GM23338 (cell line): ENCODE results near the gene CBLC.

ENCODE experiments used
- CREB1 ChIP-seq: fragments of 250-450 bp; sonication (Bioruptor Pico); IDR thresholded peaks from 2 replicates; pipeline ENCODE4 v1.5.0; 2020; ENCODE audit warnings: low read depth, mild to moderate bottlenecking, moderate library complexity
- EZH2 ChIP-seq: fragments of 200-600 bp; sonication (generic); IDR thresholded peaks from one replicate; pipeline ENCODE4 v1.8.0; 2017; ENCODE audit warnings: antibody characterized with exemption, mild to moderate bottlenecking, low read depth; ENCODE audit not compliant: unreplicated experiment
- EZH2phosphoT487 ChIP-seq: fragments of 200-600 bp; sonication (generic); IDR thresholded peaks from one replicate; pipeline ENCODE4 v1.8.1; 2018; ENCODE audit warnings: antibody characterized with exemption; ENCODE audit not compliant: unreplicated experiment
- JUNB ChIP-seq: IDR thresholded peaks from one replicate; pipeline ENCODE4 v1.6.1; 2016; ENCODE audit warnings: antibody characterized with exemption; ENCODE audit not compliant: unreplicated experiment
- NANOG ChIP-seq: IDR thresholded peaks from 2 replicates; pipeline ENCODE4 v1.6.1; 2016; ENCODE audit warnings: antibody characterized with exemption, borderline replicate concordance
- POLR2AphosphoS5 ChIP-seq: IDR thresholded peaks from 2 replicates; pipeline ENCODE4 v1.6.1; 2016; ENCODE audit warnings: antibody characterized with exemption, low read depth
- STAT1 ChIP-seq: IDR thresholded peaks from one replicate; pipeline ENCODE4 v1.6.1; 2016; ENCODE audit warnings: antibody characterized with exemption; ENCODE audit not compliant: unreplicated experiment
- ZNF114 ChIP-seq: fragments of 250-450 bp; sonication (Bioruptor Pico); IDR thresholded peaks from 2 replicates; pipeline ENCODE4 v1.5.0; 2020; ENCODE audit warnings: mild to moderate bottlenecking, moderate library complexity
- ZNF331 ChIP-seq: fragments of 250-450 bp; sonication (Bioruptor Pico); IDR thresholded peaks from 2 replicates; pipeline ENCODE4 v1.5.0; 2020; ENCODE audit warnings: low read depth, mild to moderate bottlenecking, moderate library complexity
- ZNF462 ChIP-seq: fragments of 250-450 bp; sonication (Bioruptor Pico); IDR thresholded peaks from 2 replicates; pipeline ENCODE4 v1.5.0; 2020; ENCODE audit warnings: mild to moderate bottlenecking, moderate library complexity
- TF ChIP-seq, protein P1 (sequence below), 2 experiments: fragments of 200-600 bp in 1 of 2; sonication (generic) in 1 of 2; conservative IDR thresholded peaks; 2 replicates each; pipeline versions ENCODE4 v1.5.1 to v1.6.1; 2016 to 2017; ENCODE audit warnings: antibody characterized with exemption in 2 of 2, low read depth in 2 of 2, mild to moderate bottlenecking in 2 of 2, moderate library complexity in 1 of 2
- TF ChIP-seq, protein P2 (sequence below): IDR thresholded peaks from one replicate; pipeline ENCODE4 v1.6.1; 2018; ENCODE audit warnings: antibody characterized with exemption; ENCODE audit not compliant: unreplicated experiment
- TF ChIP-seq, protein P3 (sequence below): IDR thresholded peaks from 2 replicates; pipeline ENCODE4 v1.6.1; 2016; ENCODE audit warnings: antibody characterized with exemption

GRCh38 chr19:44732235-44733014, 45.3 kb upstream of the CBLC start:
- no peak for TF ChIP-seq ZNF114 (CRISPR knock-in tag)
- TF ChIP-seq, protein P1, sequence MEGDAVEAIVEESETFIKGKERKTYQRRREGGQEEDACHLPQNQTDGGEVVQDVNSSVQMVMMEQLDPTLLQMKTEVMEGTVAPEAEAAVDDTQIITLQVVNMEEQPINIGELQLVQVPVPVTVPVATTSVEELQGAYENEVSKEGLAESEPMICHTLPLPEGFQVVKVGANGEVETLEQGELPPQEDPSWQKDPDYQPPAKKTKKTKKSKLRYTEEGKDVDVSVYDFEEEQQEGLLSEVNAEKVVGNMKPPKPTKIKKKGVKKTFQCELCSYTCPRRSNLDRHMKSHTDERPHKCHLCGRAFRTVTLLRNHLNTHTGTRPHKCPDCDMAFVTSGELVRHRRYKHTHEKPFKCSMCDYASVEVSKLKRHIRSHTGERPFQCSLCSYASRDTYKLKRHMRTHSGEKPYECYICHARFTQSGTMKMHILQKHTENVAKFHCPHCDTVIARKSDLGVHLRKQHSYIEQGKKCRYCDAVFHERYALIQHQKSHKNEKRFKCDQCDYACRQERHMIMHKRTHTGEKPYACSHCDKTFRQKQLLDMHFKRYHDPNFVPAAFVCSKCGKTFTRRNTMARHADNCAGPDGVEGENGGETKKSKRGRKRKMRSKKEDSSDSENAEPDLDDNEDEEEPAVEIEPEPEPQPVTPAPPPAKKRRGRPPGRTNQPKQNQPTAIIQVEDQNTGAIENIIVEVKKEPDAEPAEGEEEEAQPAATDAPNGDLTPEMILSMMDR (conservative IDR thresholded peaks at IDR 0.05; ENCODE audit: low read depth in 2 of 2) = no peak
- TF ChIP-seq POLR2AphosphoS5 = no peak
- TF ChIP-seq EZH2 = no peak
- TF ChIP-seq, protein P2, sequence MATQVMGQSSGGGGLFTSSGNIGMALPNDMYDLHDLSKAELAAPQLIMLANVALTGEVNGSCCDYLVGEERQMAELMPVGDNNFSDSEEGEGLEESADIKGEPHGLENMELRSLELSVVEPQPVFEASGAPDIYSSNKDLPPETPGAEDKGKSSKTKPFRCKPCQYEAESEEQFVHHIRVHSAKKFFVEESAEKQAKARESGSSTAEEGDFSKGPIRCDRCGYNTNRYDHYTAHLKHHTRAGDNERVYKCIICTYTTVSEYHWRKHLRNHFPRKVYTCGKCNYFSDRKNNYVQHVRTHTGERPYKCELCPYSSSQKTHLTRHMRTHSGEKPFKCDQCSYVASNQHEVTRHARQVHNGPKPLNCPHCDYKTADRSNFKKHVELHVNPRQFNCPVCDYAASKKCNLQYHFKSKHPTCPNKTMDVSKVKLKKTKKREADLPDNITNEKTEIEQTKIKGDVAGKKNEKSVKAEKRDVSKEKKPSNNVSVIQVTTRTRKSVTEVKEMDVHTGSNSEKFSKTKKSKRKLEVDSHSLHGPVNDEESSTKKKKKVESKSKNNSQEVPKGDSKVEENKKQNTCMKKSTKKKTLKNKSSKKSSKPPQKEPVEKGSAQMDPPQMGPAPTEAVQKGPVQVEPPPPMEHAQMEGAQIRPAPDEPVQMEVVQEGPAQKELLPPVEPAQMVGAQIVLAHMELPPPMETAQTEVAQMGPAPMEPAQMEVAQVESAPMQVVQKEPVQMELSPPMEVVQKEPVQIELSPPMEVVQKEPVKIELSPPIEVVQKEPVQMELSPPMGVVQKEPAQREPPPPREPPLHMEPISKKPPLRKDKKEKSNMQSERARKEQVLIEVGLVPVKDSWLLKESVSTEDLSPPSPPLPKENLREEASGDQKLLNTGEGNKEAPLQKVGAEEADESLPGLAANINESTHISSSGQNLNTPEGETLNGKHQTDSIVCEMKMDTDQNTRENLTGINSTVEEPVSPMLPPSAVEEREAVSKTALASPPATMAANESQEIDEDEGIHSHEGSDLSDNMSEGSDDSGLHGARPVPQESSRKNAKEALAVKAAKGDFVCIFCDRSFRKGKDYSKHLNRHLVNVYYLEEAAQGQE = no peak
- no peak for TF ChIP-seq JUNB
- TF ChIP-seq CREB1 (CRISPR knock-in tag) = no peak
- no peak for TF ChIP-seq EZH2phosphoT487
- TF ChIP-seq, protein P3, sequence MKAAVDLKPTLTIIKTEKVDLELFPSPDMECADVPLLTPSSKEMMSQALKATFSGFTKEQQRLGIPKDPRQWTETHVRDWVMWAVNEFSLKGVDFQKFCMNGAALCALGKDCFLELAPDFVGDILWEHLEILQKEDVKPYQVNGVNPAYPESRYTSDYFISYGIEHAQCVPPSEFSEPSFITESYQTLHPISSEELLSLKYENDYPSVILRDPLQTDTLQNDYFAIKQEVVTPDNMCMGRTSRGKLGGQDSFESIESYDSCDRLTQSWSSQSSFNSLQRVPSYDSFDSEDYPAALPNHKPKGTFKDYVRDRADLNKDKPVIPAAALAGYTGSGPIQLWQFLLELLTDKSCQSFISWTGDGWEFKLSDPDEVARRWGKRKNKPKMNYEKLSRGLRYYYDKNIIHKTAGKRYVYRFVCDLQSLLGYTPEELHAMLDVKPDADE = no peak
- no peak for TF ChIP-seq ZNF331 (CRISPR knock-in tag)
- no peak for TF ChIP-seq ZNF462
- TF ChIP-seq NANOG = no peak
- no peak for TF ChIP-seq STAT1
